SK-N-MC (cell line): ENCODE data around the gene UBAC2.

Source experiments
- DNase-seq: peaks from one replicate; pipeline ENCODE4 v3.0.0-alpha.2; 2011; ENCODE audit warnings: low read depth, low spot score
- H3K27ac ChIP-seq: fragments of 200-600 bp; sonication (generic); 2 replicates; pipeline ENCODE4 v1.5.1; 2016; ENCODE audit warnings: mixed run types
- H3K36me3 ChIP-seq: fragments of 200-600 bp; sonication (generic); 2 replicates; pipeline ENCODE4 v1.6.1; 2017; ENCODE audit warnings: antibody characterized with exemption, low read length, mixed read lengths; ENCODE audit not compliant: insufficient read depth
- H3K4me3 ChIP-seq: fragments of 200-600 bp; sonication (generic); 2 replicates; pipeline ENCODE4 v1.5.1; 2016
- H3K9ac ChIP-seq: fragments of 200-600 bp; sonication (generic); 2 replicates; pipeline ENCODE4 v1.8.0; 2017; ENCODE audit warnings: mixed run types, mixed read lengths; ENCODE audit not compliant: insufficient read length
- H3K9me3 ChIP-seq: fragments of 200-600 bp; sonication (generic); 2 replicates; pipeline ENCODE4 v1.6.1; 2017; ENCODE audit warnings: low read depth, mild to moderate bottlenecking, antibody characterized with exemption, low read length, moderate library complexity, mixed read lengths
- EZH2 ChIP-seq: fragments of 200-600 bp; sonication (generic); IDR thresholded peaks from one replicate; pipeline ENCODE4 v1.6.1; 2017; ENCODE audit warnings: antibody characterized with exemption
- FOXP2 ChIP-seq: optimal IDR thresholded peaks from 2 replicates; pipeline ENCODE3; 2011; ENCODE audit warnings: mild to moderate bottlenecking, moderate library complexity; ENCODE audit not compliant: insufficient read depth; ENCODE audit errors: extremely low read length, control extremely low read depth
- POLR2AphosphoS5 ChIP-seq: IDR thresholded peaks from 2 replicates; pipeline ENCODE4 v1.6.1; 2012; ENCODE audit warnings: mild to moderate bottlenecking, low read depth, low read length, borderline replicate concordance

The UBAC2 gene

GRCh38 chr13:99307247-99307646 is 106.6 kb downstream of the UBAC2 start, which contains the start of gene GPR183:
Gene GPR183, minus strand, starts transcription at chr13:99307399. Its CDS starts 11,254 bp downstream, at chr13:99296145.
- Histone ChIP-seq H3K9ac (no peak within 1 kb of the TSS), H3K27ac (no peak within 1 kb of the TSS), H3K9me3 (no peaks in the 10 kb centered on the region), H3K36me3 (no peaks in the 10 kb centered on the region), H3K4me3 (no peak within 1 kb of the TSS)
- TF ChIP-seq POLR2AphosphoS5, result no peak
- TF ChIP-seq EZH2, result no peak
- no peak for DNase-seq

DNA sequence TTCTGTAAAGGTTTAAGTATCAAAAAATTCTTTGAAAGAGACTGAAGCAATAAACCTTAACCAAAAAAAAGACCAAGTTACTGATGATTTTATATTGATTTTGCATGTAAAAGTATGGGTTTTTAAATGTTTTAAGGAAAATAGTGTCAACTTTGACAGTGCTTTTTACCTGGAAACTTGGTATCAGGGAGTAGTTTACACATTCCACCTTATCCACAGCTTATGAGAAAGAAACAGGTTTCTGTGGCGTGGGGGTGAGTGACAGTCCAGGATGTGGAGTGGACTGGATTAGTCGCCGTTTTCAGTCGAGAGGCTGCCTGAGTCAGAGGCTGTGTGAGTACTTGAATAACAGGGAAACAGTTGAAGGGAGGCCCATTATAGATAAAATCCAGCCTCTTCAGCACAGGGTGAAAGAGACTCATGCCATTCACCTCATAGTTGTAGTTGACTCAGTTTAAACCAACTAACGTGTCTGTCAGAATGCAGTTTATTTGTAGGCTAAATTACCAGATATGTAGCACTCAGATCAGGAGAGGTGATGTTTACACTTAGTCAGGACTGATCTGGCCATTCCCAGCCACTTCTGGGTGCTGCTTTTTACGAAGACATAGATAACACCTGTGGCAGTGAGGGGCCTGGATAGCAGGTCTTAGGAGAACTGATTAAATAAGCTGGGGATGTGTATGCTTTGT is 107.1 kb downstream of the UBAC2 start:
- TF ChIP-seq POLR2AphosphoS5, result no peak
- TF ChIP-seq EZH2, result no peak
- no peak for TF ChIP-seq FOXP2
- Histone ChIP-seq H3K4me3 (no peak overlapping the region), H3K36me3 (no peaks in the 10 kb centered on the region), H3K9ac (no peak overlapping the region), H3K27ac (no peak overlapping the region), H3K9me3 (no peaks in the 10 kb centered on the region)
- DNase-seq, result no peak

DNA sequence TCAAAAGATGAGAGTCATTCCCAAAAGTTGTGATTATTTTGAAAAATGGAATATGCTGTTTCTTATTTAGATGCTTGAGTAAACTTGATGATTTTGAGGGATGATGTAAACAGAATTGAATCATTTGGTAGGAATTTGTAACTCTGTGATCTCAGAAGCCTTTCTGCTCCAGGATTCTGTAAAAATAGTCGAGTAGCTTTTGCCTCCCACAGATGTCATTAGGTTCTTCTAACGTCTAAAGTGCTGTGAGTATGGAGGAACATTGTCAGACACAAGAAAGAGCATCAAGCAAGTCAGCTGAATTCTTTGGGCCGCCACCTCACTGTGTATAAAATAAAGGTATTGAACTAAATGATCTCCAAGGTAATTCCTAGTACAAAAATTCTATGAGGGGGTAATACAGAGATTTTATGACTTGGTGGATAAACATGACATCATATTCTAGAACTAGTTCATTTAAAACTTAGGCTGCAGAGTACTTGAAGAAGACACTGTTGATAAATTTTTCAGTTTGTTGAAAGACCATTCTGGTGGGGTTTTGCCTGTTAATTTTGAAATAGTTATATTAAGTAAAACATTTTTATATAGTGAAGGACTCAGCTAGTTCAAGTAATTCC is 107.9 kb downstream of the UBAC2 start:
- TF ChIP-seq FOXP2 (no peak), POLR2AphosphoS5 (no peak), EZH2 (no peak)
- Histone ChIP-seq H3K9ac (no peak overlapping the region), H3K36me3 (no peaks in the 10 kb centered on the region), H3K27ac (no peak overlapping the region), H3K4me3 (no peak overlapping the region), H3K9me3 (no peaks in the 10 kb centered on the region)
- no peak for DNase-seq

GRCh38 chr13:99310382-99311031 is 109.9 kb downstream of the UBAC2 start:
- H3K9ac ChIP-seq, result no peak overlapping the region
- no peak overlapping the region for H3K27ac ChIP-seq
- H3K36me3 ChIP-seq, result no peaks in the 10 kb centered on the region; the same call in 1 of the 2 replicates
- TF ChIP-seq FOXP2, result no peak
- no peak for TF ChIP-seq POLR2AphosphoS5
- no peak for TF ChIP-seq EZH2
- no peak for DNase-seq
- no peak overlapping the region for H3K4me3 ChIP-seq
- H3K9me3 ChIP-seq, result no peaks in the 10 kb centered on the region

DNA sequence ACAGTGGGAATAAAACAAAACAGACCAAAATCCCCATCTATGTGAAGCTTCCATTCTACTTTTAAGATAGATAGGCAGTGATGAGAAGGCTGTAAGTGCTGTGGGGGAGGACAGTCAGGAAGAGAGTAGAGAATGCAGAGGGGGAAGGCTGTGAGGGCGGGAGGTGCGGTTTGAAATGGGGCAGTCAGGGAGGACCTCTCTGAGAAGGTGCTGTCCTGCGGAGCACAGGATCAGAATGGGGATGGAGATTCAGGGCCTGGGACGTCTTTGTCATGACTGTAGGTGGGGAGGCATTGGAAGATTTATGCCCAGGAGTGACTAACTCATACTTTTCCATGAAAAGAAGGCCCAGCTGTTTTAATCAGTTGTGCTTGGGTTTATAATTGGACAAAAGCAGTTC is 110.5 kb downstream of the UBAC2 start:
- no peaks in the 10 kb centered on the region; the same call in 1 of the 2 replicates for H3K36me3 ChIP-seq
- H3K27ac ChIP-seq, result no peak overlapping the region
- TF ChIP-seq FOXP2 (no peak), EZH2 (no peak), POLR2AphosphoS5 (no peak)
- no peak for DNase-seq
- no peaks in the 10 kb centered on the region for H3K9me3 ChIP-seq
- no peak overlapping the region for H3K9ac ChIP-seq
- no peak overlapping the region for H3K4me3 ChIP-seq

GRCh38 chr13:99311748-99312492 is 111.3 kb downstream of the UBAC2 start:
- no peak overlapping the region for H3K4me3 ChIP-seq
- no peak overlapping the region for H3K9ac ChIP-seq
- no peak overlapping the region for H3K27ac ChIP-seq
- no peak for DNase-seq
- TF ChIP-seq EZH2 (no peak), FOXP2 (no peak), POLR2AphosphoS5 (no peak)
- peaks cover 4% of the 10 kb centered on the region for H3K36me3 ChIP-seq
- no peaks in the 10 kb centered on the region for H3K9me3 ChIP-seq

DNA sequence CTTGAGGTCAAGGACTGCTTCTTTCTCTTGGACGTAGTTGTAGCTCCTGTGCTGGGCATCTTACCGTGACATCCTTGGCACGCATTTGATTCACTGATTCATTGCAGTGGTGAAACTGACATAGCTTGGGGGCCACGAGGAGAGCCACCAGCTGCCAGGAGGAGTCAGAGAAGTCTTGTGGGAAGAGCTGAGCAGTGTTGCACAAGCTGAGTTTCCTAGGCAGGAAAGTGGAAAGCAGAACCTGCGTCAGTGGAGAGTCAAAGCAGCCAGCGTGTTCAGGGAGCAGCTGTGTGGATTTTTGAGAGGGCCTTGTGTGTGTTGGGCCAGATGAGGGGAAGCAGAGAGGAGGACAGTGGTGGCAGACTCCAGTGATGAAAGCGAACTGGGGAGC is 111.8 kb downstream of the UBAC2 start:
- H3K27ac ChIP-seq, result no peak overlapping the region
- no peak for DNase-seq
- no peak overlapping the region for H3K4me3 ChIP-seq
- TF ChIP-seq EZH2 (no peak), POLR2AphosphoS5 (no peak), FOXP2 (no peak)
- H3K9ac ChIP-seq, result no peak overlapping the region
- no peaks in the 10 kb centered on the region for H3K9me3 ChIP-seq
- H3K36me3 ChIP-seq, result peaks cover 7% of the 10 kb centered on the region

- H3K36me3 ChIP-seq, result peaks cover 7% of the 10 kb centered on the region
- no peak for TF ChIP-seq FOXP2
- TF ChIP-seq EZH2, result no peak
- TF ChIP-seq POLR2AphosphoS5, result no peak
- H3K9me3 ChIP-seq, result no peaks in the 10 kb centered on the region
- H3K4me3 ChIP-seq, result no peak overlapping the region
- H3K27ac ChIP-seq, result no peak overlapping the region
- H3K9ac ChIP-seq, result no peak overlapping the region
- DNase-seq, result no peak
These were observed 112.8 kb downstream of the UBAC2 start for GRCh38 chr13:99313501-99313900.
